Measurements from ENCODE around the gene TIAM1.

DNA sequence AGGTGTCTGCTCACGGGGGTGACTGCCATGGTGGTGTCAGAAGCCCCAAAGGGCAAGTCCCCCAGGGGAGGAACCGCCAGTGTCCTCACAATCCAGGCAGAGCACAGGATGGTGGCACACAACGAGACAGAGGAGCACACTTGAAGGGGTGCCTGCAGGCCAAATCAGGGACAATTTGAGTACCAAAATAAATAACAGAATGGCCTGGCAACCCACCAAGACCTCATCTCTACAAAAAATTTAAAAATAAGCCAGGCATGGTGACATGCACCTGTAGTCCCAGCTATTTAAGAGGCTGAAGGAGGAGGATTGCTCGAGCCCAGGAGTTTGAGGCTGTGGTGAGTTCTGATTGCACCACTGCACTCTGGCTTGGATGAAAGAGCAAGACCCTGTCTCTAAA is 38.2 kb downstream of the TIAM1 start:
- TF ChIP-seq, protein P1, sequence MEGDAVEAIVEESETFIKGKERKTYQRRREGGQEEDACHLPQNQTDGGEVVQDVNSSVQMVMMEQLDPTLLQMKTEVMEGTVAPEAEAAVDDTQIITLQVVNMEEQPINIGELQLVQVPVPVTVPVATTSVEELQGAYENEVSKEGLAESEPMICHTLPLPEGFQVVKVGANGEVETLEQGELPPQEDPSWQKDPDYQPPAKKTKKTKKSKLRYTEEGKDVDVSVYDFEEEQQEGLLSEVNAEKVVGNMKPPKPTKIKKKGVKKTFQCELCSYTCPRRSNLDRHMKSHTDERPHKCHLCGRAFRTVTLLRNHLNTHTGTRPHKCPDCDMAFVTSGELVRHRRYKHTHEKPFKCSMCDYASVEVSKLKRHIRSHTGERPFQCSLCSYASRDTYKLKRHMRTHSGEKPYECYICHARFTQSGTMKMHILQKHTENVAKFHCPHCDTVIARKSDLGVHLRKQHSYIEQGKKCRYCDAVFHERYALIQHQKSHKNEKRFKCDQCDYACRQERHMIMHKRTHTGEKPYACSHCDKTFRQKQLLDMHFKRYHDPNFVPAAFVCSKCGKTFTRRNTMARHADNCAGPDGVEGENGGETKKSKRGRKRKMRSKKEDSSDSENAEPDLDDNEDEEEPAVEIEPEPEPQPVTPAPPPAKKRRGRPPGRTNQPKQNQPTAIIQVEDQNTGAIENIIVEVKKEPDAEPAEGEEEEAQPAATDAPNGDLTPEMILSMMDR (IDR thresholded peaks at IDR 0.05): no peak
- TF ChIP-seq POLR2A (IDR thresholded peaks at IDR 0.05): no peak
